Measurements from ENCODE around the gene MAN2C1.
"Not testable (repeated sequence)": the region's sequence is repeated elsewhere in the genome, so short reads cannot be mapped to it uniquely, and the experiment has no call there.

The MAN2C1 gene

DNA sequence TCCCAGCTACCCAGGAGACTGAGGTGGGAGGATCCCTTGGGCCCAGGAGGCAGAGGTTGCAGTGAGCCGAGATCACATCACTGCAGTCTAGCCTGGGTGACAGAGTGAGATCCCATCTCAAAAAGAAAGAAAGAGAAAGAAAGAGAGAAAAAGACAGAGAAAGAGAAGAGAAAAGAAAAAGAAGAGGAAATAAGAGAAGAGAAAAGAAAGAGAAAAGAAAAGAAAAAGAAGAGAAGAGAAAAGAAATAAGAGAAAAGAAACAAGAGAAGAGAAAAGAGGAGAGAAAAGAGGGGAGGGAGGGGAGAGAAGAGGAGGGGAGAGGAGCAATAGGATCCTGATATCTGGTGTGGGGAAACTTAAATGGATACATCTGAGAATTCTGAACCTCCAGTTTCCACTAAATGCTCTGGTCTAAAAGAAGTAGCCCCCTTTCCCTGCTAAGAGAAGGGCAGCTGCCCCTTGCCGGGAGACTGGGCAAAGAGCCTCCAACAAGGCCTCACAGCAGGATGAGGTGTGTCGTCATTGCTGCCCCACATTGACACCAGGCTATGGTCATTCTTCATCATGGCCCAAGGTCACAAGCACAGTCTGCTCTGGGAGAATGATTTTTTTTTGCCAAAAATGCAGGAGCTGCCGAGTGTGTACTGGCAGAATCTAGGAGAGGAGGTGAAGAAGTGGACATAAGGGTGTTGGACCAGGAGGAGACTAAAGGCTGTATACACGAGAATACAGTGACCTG lies 53.7 kb downstream of the MAN2C1 start:
- DNase-seq (no peak), ATAC-seq (no peak)
- Mint-ChIP-seq H3K27me3 (peaks cover 9% of the 10 kb centered on the region), H3K4me1 (peaks cover 13% of the 10 kb centered on the region), H3K4me3 (no peak overlapping the region), H3K36me3 (ENCODE audit: low read depth) (no peaks in the 10 kb centered on the region), H3K9me3 (no peaks in the 10 kb centered on the region), H3K27ac (no peak overlapping the region)

DNA sequence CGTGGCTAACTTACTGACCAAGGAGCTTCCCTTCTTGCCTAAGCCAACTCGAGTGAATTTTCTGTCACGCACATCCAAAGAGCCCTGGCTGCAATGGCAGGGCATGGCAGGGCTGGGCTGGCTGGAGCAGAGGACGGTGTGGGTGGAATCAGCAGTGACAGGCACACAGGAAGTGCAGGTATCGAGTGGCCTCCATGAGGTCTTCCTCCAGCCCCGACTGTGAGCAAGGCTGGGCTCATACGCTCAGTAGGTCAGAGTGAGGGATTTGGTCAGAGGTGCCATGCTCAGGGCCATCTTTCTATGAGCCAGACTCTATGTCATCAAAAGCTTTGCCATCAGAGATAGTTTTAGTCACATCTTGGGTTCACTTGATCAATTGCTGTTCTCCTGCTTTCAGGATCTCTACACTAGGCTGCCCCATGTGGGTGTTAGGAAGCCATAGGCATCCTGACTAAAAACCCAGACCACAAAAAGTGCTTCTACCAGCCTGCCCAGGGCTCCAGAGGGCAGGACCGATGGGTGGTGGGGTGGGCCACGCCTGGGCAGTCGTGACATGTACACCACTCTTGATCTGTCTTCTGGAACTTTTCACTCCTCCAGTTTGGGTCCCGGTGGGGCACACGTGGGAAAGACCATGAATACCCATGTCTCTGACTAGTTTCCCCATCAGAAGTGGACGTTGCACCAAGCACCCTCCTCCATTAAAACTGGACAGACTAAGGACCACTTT lies 55.1 kb downstream of the MAN2C1 start:
- peak; percentile 40 for ATAC-seq
- Mint-ChIP-seq H3K36me3 (ENCODE audit: low read depth) (no peaks in the 10 kb centered on the region), H3K27me3 (peaks cover 13% of the 10 kb centered on the region), H3K9me3 (no peaks in the 10 kb centered on the region), H3K4me3 (no peak overlapping the region), H3K27ac (no peak overlapping the region), H3K4me1 (peaks cover 13% of the 10 kb centered on the region)
- no peak for DNase-seq

DNA sequence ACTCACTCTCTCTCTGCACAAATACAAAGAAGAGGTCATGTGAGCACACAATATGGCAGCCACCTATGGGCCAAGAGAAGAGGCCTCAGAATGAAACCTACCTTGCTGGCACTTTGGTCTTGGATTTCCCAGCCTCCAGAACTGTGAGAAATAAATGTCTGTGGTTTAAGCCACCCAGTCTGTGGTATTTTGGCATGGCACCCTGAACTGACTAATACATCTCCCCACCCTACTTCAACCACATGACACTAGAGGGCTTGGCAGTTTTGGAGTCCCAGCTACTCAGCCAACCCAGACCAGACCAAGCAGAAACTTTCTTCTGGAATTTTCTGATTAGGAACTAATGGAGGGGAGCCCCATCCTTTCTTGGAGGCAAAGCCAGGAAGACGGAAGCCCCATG lies 55.9 kb downstream of the MAN2C1 start:
- not testable (repeated sequence) for H3K36me3 Mint-ChIP-seq (ENCODE audit: low read depth); ATAC-seq; H3K27ac Mint-ChIP-seq; DNase-seq; H3K9me3 Mint-ChIP-seq; H3K4me3 Mint-ChIP-seq
- H3K4me1 Mint-ChIP-seq: peaks cover 13% of the 10 kb centered on the region
- peaks cover 15% of the 10 kb centered on the region for H3K27me3 Mint-ChIP-seq

DNA sequence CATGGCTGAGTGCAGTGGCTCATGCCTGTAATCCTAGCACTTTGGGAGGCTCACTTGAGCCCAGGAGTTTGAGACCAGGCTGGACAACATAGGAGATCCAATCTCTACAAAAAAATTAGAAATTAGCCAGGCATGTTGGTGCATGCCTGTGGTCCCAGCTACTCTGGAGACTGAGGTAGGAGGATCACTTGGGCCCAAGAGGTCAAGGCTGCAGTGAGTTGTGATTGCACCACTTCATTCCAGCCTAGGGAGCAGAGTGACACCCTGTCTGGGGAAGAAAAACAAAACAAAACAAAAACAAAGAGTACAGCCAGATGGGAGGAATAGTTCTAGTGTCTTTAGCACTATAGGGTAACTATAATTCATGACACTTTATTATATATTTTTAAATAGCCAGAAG lies 58.7 kb downstream of the MAN2C1 start:
- H3K9me3 Mint-ChIP-seq: no peaks in the 10 kb centered on the region
- no peaks in the 10 kb centered on the region for H3K36me3 Mint-ChIP-seq (ENCODE audit: low read depth)
- H3K4me1 Mint-ChIP-seq: peaks cover 13% of the 10 kb centered on the region
- H3K4me3 Mint-ChIP-seq: no peak overlapping the region
- H3K27me3 Mint-ChIP-seq: peaks cover 22% of the 10 kb centered on the region
- DNase-seq (no peak), ATAC-seq (no peak)
- no peak overlapping the region for H3K27ac Mint-ChIP-seq

DNA sequence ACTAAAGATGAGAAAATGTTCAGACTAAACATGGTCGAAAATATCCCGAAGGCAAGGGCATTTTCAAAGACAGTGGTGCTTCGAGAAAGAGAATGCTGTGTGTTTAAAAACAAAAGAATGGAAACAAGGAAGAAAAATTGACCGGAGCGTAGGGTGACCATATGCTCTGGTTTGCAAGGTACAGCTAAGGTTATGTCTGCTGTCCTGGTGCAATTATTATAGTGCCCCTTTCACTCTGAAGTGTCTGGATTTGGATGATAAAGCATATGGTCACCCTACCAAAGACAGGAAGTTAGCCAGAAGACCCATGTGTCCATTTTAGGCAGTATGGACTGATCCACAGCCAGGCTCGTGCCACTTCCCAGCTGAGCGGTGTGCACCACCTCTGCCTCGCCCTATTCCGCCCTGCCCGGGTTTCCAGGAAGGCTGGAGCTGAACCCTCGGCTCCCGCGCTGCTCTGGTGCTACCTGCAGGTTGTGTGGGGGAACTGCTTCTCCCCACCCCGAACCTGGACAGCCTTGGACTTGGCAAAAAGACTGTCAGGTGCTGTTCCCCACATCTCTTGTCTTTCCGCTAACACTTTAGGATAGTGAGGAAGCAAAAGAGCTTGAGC lies 60.5 kb downstream of the MAN2C1 start:
- H3K9me3 Mint-ChIP-seq: no peaks in the 10 kb centered on the region
- no peaks in the 10 kb centered on the region for H3K36me3 Mint-ChIP-seq (ENCODE audit: low read depth)
- no peak overlapping the region for H3K4me3 Mint-ChIP-seq
- H3K4me1 Mint-ChIP-seq: peaks cover 7% of the 10 kb centered on the region
- no peak for ATAC-seq
- peak; percentile 27 for DNase-seq
- H3K27me3 Mint-ChIP-seq: peaks cover 27% of the 10 kb centered on the region
- H3K27ac Mint-ChIP-seq: no peak overlapping the region

DNA sequence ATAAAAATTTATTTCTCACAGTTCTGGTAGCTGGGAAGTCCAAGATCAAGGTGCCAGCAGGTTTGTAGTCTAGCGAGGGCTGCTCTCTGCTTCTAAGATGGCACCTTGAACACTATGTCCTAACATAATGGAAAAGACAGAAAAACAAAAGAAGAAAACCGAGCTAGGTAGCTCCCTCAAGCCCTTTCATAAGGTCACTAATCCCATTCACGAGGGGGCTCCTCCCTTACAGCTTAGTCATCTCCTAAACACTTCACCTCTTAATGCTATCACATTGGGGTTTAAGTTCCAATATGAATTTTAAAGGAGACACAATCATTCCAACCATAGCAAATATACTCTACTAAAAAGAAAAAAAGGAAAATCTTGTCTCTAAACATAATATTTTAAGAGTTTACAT lies 62.2 kb downstream of the MAN2C1 start:
- H3K27me3 Mint-ChIP-seq: peaks cover 22% of the 10 kb centered on the region
- H3K4me3 Mint-ChIP-seq: no peak overlapping the region
- H3K4me1 Mint-ChIP-seq: no peaks in the 10 kb centered on the region
- no peak overlapping the region for H3K27ac Mint-ChIP-seq
- DNase-seq (no peak), ATAC-seq (no peak)
- no peaks in the 10 kb centered on the region for H3K9me3 Mint-ChIP-seq
- no peaks in the 10 kb centered on the region for H3K36me3 Mint-ChIP-seq (ENCODE audit: low read depth)
